SKM-1 treated with dmso at 0.1 percent for 144 hours (cell line): ENCODE data around the gene PTPN5.

Experiments
- DNase-seq: peaks from one replicate; lab custom pipeline; 2025; ENCODE audit not compliant: unreplicated experiment; lab: John Stamatoyannopoulos, UW

The PTPN5 gene

DNA sequence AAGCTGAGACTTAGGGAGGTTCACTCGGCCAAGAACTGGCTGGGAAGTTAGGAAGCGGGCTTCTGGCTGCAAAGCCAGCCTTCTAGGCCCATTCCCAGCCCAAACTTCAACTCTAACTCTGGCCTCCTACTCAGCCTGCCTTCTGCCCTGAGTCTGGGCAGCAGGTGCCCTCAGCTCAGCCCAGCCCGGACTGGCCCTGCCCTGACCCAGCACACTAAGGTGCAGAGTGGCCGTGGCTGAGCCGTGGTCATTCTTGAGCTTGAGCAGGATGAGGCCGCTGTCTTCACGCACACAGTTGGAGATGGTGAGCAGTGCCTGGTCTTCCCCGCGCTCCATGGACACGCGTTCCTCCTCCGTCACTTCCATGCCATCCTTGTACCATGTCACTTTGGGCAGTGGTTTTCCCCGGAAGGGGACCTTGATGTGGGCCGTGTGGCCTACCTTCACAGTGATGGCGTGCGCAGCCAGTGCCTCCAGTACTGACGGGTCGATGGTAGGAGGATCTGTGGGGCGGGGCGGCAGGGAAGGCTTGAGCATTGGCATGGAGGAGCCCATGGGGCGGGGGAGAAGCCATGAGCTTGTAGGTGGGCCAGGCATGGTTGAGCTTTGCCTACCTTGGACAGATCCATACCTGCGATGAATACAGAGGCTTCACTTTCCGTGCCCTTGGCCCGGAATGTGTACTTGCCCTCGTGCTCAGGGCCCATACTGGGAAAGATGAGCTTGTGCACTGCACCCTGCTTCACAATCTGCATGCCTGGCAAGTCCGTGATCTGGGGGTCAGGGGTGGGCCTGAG lies 77.8 kb downstream of the PTPN5 start:
- DNase-seq = no peak

DNA sequence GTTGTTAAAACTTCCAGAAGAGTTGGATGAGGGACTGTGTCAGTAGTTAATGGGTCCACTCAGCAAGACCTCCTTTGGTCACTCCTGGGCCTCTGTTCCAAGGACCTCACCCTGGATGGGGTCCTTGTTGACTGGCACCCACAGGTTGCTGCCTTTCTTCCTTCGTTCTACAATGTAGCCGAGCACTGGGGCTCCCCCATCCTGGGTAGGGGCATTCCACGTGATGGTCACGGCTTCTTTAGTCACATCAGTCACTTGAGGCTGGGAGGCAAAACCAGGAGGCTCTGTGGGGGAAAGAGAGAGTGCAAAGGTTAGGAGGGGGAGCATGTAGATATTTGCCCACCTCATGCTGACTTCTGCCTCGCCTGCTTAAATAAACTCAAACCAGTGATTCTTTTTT lies 81.1 kb downstream of the PTPN5 start:
- no peak for DNase-seq

DNA sequence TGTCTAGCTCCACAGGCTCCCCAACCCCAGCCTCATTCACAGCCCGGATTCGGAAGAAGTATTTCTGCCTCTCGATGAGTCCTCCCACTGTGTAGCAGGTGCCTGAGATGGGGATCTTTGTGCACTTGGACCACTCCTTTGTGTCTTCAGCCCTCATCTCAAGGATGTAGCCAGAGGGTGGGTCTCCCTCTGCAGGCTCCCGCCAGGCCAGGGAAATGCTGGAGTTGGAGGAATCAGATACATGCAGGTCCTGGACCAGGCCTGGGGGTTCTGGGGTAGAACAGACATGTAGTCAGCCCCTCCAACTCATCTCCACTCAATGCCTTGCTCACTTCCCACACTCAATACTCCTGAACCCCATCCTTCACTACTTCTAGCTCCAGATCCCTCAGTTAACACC lies 82.2 kb downstream of the PTPN5 start:
- no peak for DNase-seq

DNA sequence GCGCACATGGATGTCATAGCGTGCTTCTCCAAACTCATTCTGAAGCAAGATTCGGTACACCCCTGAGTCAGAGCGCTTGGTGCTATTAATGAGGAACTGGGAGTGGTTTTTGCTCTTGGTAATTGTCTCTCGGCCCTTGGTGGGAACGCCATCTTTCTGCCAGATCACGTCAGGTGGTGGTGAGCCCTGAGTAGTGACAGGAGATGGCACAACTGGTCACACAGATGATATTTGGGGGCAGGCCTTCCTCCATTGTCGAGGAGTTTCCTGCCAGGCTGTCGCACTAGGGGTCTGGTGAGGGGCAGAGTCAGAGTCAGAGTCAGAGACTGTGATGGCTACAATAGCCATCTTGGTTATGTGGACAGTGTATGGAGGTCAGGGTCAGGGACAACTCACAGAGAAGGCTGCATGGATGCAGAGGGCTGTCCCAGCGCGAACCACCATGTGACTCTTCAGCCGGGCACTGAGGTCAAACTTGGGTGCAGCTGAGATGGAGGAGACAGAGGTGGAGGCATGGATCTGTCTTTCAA lies 83.7 kb downstream of the PTPN5 start:
- DNase-seq = no peak

DNA sequence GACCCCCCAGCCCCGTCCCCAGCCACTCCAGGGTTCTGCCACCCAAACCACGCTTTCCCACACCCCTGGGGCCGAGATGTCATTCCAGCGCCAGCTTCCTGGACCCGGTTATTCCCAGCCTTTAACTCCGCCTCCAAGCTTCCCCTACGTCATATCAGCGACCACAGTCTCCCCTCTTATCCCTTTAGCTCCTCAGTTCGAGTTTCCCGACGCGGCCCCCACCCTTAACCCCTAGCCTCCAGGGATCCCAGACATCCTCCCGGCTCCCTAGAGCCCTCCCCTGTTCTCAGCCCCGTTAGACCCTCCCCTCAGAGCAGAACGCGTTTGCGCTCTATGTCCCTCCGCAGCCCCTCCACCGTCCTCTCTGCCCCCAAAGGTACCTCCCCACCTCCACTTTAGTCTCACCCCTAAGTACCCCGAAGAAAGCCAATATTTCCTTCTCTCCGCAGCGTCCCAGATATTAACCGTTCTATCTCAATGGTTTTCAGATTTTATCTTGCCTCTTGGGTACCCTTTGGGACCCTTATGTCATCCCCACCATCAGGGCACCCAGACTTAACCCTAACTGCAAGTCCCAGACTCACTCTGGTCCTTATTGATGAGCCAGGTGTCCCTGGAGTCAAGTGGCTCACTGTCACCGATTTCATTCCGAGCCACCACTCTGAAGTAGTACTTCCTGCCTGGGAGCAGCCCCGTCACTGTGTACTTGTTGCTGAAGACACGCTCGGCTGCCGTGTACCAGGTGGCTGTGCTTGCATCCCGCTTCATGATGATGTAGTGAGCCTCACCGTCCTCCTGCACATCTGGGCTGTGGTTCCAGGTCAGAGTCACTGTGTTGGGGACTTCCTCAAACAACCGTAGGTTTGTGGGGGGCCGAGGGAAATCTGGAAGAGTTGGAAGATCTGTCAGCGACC lies 85.0 kb downstream of the PTPN5 start:
- DNase-seq = no peak

DNA sequence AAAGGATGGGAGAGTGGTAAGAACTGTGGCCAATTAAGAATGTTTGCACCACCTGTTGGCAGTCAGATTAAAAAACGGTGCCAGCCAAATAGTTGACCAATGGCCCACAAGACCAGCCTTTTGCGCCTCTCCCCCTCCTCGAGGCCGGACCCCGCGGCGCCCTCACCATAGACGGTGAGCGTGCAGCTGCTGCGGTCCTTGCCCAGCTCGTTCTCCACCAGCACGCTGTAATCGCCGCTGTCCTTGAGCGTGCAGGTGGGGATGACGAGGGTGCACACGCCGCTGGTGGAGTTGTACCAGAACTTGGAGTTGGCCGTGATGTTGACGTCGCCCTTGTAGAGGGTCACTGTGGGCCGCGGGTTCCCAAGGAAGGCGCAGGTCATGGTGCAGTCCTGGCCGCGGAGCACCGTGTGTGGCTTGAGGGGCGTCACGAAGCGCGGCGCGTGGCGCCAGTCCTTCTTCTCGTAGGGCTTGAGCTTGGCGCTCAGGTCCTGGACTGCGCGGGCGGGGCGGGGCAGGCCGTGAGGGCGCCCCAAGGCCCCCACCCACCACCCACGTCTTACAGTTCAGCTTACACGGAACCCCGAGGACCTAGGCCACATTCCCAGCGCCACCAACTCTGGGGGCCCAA lies 85.8 kb downstream of the PTPN5 start:
- DNase-seq = no peak

DNA sequence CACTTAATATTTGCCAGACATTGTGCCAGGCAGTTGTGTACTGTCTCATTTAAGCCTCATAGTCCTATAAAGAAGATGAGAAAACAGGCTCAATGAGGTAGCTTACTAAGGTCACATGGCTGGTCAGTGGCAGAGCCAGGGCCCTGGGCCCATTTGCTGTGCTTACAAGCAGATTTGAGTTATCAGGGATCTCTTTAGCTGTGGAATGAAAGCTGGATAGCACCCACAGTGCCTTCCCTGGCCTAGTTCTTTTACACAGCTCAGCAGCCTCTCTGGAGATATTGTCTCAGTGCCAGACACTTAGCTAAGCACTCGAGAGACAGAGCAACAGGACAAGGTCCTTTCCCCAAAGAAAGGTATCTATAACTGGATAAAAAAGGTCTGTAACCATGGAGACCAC lies 86.9 kb downstream of the PTPN5 start:
- DNase-seq = no peak

DNA sequence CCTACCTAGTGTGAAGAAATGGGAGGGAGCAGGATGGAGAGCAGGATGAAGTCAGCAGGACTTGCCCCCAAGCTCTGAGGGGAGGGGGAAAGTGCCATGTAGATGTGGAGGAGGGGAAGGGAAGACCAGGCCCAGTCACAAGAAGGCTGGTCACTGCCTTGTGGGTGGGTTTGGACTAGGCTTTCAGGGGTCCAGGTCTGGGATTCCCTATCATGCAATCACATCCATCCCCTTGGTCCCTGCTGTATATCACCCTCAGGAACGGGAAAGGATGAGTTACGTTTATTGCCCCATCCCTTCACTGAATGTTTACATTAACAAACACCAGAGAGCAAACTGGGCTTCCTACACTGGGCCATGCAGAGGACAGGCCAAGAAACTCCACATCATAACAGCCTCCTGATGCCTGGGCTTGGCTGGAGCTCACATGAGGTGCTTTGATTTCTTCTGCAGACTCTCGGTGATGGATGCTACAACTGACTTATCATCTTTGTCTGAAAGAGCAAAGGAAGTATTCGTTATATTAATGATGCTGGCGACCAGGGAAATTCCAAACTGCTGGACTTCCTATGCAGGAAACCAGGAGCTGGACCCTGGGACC lies 87.5 kb downstream of the PTPN5 start:
- DNase-seq = no peak

DNA sequence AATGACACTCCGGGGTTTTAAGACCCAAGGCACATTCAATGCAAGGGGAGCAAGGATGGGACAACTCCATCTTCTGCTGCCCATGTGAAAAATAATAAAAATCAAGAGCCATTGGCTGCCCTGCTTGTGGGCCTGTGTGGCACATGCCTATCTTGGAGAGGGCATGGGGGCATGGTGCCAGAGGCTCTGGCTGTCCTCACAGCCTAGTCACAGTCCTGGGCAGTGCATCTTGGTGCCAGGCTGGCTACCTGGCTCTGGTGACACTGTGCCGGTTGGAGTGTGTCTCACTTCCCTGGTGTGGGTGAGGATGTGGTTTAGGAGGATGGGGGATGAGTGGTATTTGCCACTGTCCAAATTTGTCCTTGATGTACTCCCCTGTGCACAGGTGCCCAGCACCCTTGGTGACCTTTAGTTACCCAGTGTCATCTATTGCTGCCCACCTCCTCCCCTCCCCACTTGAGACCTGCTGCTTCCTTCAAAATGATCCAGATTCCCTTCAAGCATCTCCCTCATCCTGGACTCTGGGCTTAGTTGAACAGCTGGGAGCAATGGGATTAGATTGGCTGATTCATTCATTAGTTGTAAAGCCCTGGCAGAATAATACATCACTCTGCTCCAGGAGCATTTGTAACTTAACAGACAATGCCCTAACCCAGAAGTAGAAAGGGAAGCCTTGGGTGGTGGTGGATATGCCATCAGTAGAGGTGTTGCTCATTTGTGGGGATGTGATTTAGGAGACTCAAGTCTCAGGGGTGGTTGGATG lies 88.4 kb downstream of the PTPN5 start:
- DNase-seq = no peak

DNA sequence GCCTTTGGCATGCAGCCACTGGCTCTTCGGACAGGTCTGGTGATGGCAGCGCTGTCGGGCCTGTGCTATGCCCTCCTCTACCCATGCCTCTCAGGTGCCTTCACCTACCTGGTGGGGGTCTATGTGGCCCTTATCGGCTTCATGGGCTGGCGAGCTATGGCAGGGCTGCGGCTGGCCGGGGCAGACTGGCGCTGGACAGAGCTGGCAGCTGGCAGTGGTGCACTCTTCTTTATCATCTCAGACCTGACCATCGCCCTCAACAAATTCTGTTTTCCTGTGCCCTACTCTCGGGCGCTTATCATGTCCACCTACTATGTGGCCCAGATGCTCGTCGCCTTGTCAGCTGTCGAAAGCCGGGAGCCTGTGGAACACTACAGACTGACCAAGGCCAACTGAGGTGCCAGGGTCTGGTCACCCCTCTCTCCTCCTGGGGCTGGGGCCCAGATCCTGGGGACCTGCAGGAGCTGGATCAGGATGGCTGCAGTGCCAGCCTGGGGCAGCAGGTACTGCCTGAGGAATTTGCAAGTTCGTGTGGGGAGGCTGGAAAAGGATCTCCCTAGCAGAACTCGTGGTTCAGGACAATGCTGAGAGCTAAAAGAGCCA lies 89.9 kb downstream of the PTPN5 start:
- DNase-seq = no peak

DNA sequence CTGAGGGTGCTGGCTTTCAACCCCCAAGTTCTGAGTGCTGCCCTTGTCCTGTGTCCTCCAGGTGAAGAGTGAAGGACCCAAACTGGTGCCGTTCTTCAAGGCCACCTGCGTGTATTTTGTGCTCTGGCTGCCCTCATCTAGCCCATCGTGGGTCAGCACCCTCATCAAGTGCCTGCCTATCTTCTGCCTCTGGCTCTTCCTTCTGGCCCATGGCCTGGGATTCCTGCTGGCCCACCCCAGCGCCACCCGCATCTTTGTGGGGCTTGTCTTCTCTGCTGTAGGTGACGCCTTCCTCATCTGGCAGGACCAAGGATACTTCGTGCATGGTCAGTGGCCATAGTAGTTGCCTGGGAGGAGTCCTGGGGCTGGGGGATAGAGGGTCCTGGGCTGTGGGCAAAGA lies 90.7 kb downstream of the PTPN5 start:
- no peak for DNase-seq

DNA sequence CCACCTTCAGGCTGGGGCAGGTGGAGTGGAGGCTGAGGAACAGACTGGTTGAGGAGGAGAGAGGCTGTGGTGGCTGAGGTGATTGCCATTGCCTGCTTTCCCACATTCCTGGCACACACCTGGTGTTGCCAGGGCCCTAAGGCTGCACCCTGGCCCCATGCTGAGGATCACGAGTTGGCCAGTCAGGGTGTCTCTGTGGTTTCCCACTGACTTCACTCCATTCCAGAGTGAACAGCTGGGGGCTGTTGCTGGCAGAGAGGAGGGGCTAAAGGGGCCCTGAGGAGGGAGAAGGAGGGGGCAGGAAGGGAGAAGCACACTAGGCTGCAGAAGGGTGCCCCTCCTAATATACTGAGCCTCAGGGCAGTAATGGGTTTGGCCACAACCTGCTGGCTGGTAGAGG lies 91.2 kb downstream of the PTPN5 start:
- no peak for DNase-seq

DNA sequence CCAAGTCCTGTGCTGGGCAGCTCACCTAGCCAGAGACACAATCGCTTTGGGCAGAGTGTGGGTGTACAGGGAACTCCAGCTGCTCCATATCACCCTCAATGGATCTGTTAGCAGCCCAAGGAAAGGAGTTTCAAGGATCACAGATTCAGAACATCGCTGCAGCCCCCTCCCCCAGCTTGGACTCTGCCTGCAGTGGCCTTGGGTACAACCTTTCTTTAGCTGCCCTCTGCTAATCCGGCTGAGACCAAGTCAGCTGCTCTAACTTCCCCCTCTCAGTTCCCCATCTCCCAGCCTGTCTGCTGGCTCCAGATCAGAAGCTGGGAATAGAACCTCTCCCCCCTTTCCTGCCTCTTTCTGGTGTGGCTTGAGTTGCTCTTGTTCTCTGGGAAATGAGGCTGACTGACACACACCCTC lies 91.7 kb downstream of the PTPN5 start:
- peak; percentile 56 for DNase-seq

DNA sequence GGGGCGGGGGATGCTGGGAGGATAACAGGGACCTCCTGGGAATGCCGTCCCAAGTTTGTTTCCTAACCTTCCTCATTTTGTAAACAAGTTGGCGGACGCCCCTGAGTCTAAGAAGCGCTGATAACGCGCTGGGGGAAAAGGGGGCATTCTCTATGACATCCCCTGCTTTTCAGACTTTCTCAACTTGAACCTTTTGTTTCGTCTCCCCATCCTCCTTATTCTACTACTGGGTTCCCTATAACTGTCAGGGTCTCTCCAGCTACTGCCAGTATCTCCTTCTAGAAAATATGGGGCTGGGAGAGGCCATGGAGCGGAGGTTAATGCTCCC lies 92.4 kb downstream of the PTPN5 start:
- no peak for DNase-seq

DNA sequence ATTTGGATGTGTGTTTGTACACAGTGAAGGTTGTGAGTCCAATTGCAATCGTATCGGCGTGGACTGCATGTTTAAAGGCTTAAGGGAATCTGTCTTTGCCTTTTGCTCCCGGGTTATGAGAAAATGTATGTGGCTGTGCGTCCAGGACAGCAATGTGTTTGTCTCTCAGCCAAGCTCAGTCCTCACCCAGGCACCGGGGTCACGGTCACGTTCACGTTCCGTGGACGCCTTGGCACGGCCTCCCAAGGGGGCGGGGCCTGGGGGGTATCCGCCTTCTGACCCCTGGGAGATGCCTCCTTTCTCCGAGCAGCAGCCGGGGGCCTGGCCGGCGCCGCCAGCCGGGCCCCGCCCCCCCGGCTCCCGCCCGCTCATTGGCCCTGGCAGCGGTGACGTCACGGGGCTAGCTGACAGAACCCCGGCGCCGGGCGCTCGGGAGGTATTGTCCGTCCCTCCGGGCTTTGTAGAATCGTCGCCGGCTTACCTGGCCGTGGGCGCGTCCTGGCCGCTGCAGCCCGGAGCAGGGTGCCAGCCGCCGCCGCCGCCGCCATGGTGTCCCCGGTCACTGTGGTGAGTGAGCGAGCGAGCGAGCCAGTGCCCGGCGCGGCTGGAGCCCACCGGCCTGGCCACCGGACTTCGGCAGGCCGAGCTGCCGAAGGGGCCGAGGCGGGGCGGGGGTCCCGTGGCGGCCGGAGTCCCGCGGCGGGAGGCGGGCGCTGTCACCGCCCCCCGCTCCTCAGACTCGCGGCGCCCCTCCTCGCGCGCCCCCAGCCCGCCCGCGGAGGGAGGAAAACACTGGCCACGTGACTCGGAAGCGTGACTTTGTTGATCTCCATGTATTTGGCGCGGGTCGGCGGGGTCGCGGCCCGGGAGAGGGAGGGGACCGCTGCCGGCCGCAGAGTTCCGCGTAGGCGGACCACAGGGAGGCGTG lies 93.0 kb downstream of the PTPN5 start, which contains the start of gene TMEM86A:
TSS of gene TMEM86A (plus strand) at position 439 of the 928 bp plus-strand sequence. CDS start at position 547, 108 bp downstream.
- DNase-seq = peak; percentile 71

DNA sequence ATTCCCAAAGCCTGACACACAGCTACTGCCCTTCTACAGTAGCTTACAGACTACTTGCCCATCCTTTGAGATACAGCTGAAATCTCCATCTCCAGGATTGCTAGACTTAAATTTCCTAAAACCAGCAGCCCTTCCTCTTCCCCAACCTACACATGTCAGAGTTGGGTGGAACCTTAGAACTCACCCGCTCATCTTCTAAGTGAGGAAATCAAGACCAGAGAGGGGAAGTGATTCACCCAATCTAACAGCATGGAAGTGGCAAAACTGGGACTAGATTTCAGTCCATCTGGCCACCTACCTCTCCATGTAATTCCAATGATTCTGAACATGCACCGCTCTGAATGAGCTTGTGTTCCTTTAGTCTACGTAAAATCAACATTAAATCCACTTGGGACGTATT lies 94.0 kb downstream of the PTPN5 start:
- DNase-seq = peak; percentile 22

DNA sequence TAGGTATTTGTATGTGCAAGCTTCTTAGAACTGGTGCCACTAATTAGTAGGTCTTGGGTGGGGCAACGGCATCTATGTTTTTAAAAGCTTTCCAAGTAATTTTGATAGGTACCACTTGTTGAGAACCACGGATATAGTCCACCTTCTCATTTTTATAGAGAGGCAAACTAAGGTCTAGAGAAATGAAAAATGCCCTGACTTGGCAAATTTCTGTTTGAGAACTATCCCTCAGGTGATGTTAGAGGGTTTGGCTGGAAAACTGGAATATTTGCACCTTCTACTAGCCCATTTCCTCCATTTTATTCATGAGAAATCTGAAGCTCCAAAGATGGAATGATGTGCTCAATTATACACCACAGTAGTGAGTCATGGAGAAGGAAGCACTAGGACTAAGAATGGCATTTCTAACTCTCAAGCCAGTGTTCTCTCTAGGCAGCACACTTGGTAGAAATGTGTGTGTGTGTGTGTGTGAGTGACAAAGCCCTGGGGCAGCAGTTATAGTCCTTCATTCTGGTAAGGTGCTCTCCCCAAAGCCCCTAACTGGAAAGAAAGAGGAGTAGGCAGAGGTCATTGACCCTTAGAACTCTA lies 94.9 kb downstream of the PTPN5 start:
- no peak for DNase-seq

DNA sequence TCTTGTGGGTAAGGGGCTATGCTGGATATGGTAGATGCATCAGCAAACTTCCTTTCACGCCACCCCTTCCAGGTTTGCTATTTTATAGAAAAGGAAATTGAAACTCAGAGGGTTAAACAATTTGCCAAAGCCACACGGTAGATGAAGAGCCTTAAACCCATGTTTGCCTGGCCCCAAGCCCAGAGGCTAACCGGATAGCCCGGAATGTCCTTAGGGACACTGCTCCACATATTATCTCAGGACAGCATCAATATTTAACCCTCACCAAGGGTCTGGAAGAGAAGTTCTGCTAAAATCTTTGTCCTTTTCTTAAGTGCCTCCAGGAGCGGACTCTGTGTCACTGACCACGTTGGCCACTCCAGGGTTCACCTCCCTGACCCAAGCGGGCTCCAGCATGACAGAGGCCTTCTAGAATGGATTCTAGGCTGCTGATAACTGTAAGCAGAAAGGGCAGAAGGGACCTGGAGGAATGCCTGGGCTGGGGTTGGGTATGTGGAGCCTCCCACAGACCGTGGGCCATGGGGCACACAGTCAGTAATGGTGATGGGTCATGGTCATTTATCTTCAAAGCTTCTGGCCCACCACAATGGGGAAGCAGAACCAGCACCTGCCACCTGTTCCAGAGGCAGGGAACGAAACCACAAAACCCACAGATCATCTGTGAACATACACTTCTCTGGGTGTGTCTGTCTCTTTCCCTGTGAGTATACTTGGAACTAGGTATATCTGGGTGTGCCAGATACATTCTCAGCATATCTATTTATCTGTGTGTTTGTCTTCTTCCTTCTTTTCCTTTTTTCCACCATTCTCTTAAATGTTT lies 98.4 kb downstream of the PTPN5 start:
- DNase-seq = no peak
